HL-60 (cell line): ENCODE data around the gene HOXD3.

Experiments
- DNase-seq, 2 experiments: peaks; one replicate each; pipeline ENCODE4 v3.0.0-alpha.2; 2010 to 2020; ENCODE audit warnings: low read depth in 1 of 2, low spot score in 1 of 2
- H3K27ac ChIP-seq: fragments of 250-450 bp; sonication (Bioruptor Pico); replicated peaks from 2 replicates; pipeline ENCODE4 v1.5.1; 2020; ENCODE audit warnings: mild to moderate bottlenecking, moderate library complexity
- H3K27me3 ChIP-seq: fragments of 250-450 bp; sonication (Bioruptor Pico); 2 replicates; pipeline ENCODE4 v1.5.1; 2021; ENCODE audit warnings: mild to moderate bottlenecking, moderate library complexity; ENCODE audit not compliant: insufficient read depth, poor library complexity, severe bottlenecking
- H3K4me3 ChIP-seq: replicated peaks from 2 replicates; pipeline ENCODE4 v1.5.1; 2011; ENCODE audit warnings: mild to moderate bottlenecking, control low read depth, low read length; ENCODE audit not compliant: insufficient read depth
- GABPA ChIP-seq: IDR thresholded peaks from 2 replicates; pipeline ENCODE4 v1.6.1; 2012; ENCODE audit warnings: low read depth
- POLR2AphosphoS5 ChIP-seq: IDR thresholded peaks from 2 replicates; pipeline ENCODE4 v1.6.1; 2012; ENCODE audit warnings: low read depth
- SPI1 ChIP-seq: IDR thresholded peaks from 2 replicates; pipeline ENCODE4 v1.6.1; 2012; ENCODE audit warnings: low read depth, mild to moderate bottlenecking, borderline replicate concordance
- TF ChIP-seq, protein P1 (sequence below): IDR thresholded peaks from one replicate; pipeline ENCODE4 v1.5.1; 2011; ENCODE audit warnings: low read length, control low read depth, inconsistent platforms; ENCODE audit not compliant: insufficient read depth
- TF ChIP-seq, protein P2 (sequence below): IDR thresholded peaks from 2 replicates; pipeline ENCODE4 v1.6.1; 2012; ENCODE audit warnings: low read depth; ENCODE audit not compliant: insufficient replicate concordance

HOXD3 gene

DNA sequence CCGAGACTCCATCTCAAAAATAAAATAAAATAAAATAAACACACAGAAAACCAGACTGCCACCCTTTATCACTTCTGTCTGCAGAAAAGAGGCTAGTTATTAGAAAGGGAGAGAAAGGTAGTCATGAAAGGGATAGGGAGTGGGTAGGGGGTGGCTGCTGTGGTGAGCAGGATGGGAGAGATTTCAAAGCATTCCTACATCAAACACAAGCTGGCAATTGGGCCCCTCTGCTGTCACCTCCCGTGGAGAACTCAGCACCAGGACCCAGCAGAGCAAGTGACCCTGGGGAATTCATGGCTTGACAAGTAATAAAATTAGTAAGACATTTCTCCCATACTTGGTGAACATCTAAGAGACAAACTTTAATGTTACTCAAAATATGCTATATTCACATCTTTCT lies 27.6 kb downstream of the HOXD3 start:
- Histone ChIP-seq H3K4me3 (no peak overlapping the region), H3K27me3 (peaks cover 44% of the 10 kb centered on the region), H3K27ac (no peak overlapping the region)
- no peak for DNase-seq
- TF ChIP-seq, protein P1, sequence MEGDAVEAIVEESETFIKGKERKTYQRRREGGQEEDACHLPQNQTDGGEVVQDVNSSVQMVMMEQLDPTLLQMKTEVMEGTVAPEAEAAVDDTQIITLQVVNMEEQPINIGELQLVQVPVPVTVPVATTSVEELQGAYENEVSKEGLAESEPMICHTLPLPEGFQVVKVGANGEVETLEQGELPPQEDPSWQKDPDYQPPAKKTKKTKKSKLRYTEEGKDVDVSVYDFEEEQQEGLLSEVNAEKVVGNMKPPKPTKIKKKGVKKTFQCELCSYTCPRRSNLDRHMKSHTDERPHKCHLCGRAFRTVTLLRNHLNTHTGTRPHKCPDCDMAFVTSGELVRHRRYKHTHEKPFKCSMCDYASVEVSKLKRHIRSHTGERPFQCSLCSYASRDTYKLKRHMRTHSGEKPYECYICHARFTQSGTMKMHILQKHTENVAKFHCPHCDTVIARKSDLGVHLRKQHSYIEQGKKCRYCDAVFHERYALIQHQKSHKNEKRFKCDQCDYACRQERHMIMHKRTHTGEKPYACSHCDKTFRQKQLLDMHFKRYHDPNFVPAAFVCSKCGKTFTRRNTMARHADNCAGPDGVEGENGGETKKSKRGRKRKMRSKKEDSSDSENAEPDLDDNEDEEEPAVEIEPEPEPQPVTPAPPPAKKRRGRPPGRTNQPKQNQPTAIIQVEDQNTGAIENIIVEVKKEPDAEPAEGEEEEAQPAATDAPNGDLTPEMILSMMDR, result no peak
- TF ChIP-seq GABPA (no peak), SPI1 (no peak), POLR2AphosphoS5 (no peak)
- TF ChIP-seq, protein P2, sequence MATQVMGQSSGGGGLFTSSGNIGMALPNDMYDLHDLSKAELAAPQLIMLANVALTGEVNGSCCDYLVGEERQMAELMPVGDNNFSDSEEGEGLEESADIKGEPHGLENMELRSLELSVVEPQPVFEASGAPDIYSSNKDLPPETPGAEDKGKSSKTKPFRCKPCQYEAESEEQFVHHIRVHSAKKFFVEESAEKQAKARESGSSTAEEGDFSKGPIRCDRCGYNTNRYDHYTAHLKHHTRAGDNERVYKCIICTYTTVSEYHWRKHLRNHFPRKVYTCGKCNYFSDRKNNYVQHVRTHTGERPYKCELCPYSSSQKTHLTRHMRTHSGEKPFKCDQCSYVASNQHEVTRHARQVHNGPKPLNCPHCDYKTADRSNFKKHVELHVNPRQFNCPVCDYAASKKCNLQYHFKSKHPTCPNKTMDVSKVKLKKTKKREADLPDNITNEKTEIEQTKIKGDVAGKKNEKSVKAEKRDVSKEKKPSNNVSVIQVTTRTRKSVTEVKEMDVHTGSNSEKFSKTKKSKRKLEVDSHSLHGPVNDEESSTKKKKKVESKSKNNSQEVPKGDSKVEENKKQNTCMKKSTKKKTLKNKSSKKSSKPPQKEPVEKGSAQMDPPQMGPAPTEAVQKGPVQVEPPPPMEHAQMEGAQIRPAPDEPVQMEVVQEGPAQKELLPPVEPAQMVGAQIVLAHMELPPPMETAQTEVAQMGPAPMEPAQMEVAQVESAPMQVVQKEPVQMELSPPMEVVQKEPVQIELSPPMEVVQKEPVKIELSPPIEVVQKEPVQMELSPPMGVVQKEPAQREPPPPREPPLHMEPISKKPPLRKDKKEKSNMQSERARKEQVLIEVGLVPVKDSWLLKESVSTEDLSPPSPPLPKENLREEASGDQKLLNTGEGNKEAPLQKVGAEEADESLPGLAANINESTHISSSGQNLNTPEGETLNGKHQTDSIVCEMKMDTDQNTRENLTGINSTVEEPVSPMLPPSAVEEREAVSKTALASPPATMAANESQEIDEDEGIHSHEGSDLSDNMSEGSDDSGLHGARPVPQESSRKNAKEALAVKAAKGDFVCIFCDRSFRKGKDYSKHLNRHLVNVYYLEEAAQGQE, result no peak

DNA sequence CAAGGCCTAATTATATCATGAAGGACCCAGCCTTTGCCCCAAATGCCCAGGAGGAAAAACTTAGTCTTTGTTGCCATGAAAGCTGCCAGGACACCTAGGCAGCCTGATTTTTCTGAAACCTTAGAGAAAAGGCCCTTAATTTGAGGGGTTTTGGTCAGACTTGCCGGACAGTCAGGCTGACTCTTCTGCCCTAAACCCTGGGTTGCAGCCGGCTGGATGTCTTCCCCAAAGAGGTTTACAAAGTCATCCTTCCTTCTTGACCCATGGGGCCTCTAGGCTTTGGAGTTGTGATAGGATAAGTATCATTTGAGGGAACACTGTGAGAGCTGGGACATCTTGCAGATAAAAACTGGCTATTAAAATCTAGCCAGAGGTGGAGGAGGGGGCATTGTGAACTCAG lies 28.9 kb downstream of the HOXD3 start:
- Histone ChIP-seq H3K4me3 (no peak overlapping the region), H3K27ac (no peak overlapping the region), H3K27me3 (peaks cover 45% of the 10 kb centered on the region)
- DNase-seq, result no peak
- TF ChIP-seq SPI1, result no peak
- TF ChIP-seq, protein P1, result no peak
- TF ChIP-seq POLR2AphosphoS5, result no peak
- no peak for TF ChIP-seq GABPA
- TF ChIP-seq, protein P2, result no peak

DNA sequence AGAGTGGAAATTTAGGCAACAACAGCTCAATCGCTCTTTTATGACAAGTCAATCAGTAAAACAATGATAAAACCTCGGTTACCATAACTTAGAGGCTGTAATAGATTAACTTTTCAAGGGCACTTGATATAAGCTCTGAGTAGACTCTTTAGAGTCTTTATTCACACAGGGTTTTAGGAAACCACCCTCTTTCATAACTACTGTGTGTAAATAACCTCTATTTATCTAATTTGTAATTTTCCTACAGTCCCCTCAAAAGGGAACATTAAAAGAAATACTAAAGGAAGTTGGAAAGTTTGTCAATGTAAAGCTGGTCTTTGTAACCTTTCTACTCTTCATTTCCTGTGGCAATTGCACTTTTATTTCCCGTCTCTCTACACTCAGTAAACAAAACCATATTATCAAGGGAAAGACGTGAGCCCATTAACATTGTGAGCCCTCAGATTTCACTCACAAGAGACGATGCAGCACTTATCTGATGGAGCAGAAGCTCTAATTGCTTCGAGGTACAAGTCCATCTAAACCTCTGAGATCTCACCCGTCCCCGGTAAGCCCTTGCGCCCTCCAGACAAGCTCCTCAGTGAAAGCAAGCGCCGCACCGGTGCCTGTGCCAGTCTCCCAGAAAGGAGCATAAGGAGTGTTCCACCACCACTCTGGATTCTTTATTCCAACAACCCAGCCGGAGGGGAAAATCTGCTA lies 30.2 kb downstream of the HOXD3 start:
- TF ChIP-seq, protein P1, result no peak
- TF ChIP-seq, protein P2, result no peak
- TF ChIP-seq GABPA (no peak), SPI1 (no peak)
- Histone ChIP-seq H3K27ac (no peak overlapping the region), H3K27me3 (peaks cover 58% of the 10 kb centered on the region), H3K4me3 (no peak overlapping the region)
- no peak for DNase-seq
